GM04504 (cell line): ENCODE measurements around the gene RPRD2.
"Not testable (repeated sequence)": the region's sequence is repeated elsewhere in the genome, so short reads cannot be mapped to it uniquely, and the experiment has no call there.

Experiments used
- DNase-seq: peaks from one replicate; pipeline ENCODE4 v3.0.0-alpha.2; 2012; ENCODE audit warnings: low read depth

Gene RPRD2

DNA sequence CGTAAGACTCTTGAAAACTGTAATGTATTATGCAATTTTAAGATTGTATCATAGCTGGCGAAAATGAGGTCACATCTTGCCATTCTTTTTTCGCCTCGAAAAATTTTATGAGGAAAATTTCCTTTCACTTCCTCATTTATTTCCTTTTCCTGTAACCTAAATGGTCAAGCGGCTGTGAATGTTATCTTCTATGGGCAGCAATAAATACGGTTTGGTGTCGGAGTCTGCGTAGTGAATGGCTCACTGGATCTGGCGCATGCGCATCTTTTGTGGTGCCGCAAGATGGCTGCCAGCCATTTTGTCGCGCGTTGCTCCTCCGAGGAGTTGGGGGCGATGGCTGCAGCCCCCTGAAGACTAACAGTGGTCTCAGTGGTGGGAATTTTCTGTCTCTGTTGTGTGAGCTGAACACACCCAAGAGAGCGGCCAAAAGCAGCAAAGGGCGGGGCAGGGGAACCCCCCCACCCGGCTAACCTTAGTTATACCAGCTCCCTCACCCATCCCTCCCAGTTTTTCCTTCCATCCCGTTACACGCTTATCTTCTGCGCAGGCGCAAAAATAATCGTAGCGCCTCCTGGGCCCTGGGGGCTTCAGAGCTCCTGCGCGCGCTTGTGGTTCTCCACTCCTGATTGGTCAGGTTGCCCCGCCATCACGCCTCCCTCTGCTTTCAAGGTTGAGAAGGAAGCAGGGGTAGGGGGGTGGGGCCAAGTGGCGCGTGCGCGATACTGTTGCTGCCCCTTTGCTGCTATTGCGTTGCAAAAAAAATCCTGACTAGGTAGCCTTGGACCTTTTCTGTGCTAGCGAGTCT lies at the start of gene RPRD2:
Gene RPRD2, plus strand, starts transcription at position 722 of the 805 bp plus-strand sequence. CDS start 568 bp downstream, outside the sequence.
- peak; percentile 99 for DNase-seq

DNA sequence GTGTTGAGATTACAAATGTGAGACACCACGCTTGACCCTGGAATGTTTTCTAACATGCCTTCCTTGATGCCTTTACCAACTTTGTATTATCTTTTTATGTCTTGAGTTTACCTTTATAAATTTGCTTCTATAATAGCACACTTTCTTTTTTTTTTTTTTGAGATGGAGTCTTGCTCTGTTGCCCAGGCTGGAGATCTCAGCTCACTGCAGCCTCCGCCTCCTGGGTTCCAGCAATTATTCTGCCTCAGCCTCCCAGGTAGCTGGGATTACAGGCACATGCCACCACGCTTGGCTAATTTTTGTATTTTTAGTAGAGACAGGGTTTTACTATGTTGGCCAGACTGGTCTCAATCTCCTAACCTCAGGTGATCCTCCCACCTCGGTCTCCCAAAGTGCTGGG lies 49.3 kb upstream of the RPRD2 start:
- DNase-seq = not testable (repeated sequence)

DNA sequence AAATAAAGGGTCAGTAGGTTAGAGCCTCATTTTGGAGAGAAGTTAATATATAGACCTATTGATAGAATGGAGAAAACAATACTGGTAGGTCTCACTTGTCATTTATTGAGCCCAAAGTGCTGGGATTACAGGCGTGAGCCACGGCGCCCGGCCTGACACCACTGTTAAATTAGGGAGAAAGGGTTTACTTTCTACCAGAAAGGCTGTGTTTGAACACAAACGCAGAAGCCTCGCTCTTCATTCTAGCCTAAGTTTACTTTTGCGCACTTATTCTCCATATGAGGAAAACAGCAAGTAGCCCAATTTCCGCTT lies 43.3 kb upstream of the RPRD2 start:
- no peak for DNase-seq

DNA sequence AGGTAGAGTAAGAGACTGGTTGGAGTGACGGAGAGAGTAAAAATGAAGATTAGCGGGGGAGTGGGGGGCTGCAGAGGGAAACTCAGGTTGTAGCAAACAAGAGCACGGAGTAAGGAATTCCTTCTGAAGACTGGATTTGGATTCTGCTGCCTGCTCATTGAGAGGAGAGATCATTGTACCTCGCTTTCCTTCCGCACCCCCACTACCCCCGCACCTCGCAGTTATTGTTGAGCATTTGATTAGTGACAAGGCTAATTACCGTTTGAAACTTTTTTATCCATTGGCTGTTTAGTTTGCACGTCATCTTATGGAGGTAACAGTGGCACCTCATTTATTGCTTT lies 42.2 kb upstream of the RPRD2 start:
- no peak for DNase-seq

DNA sequence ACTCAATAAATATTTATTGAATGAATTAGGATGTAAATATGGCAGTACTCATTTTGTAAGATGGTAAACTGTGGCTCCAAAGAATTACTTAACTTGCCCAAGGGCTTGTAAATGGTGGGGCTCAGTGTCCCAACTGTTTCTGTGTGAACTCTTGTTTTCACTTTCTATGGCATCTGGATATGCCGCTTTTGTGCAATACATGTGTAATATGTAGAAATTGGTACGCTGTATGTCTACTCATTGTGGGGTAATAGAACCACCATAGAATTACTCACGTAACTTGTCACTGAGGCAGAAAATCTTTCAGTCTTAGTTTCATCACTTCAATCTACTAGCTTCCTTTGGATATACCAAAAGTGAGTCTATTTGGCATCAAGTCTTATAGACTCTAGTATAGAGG lies 41.6 kb upstream of the RPRD2 start:
- DNase-seq = peak; percentile 5

DNA sequence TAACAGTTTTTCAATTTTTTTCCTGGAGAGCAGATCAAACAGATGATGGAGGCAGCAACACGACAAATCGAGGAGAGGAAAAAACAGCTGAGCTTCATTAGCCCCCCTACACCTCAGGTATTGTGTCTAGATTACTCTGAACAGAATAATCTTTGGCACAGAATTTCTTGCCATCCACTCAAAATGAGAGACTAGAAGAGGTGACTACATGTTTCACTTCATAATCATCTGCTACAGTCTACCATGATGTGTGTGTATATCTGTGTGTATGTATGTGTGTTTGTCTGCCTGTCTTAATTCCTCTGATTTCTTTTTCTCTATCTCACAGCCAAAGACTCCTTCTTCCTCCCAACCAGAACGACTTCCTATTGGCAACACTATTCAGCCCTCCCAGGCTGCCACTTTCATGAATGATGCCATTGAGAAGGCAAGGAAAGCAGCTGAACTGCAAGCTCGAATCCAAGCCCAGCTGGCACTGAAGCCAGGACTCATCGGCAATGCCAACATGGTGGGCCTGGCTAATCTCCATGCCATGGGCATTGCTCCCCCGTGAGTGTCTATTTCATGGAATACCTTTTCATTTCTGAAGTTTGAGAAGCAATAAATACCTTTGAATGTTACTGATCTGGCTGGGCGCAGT lies 31.2 kb upstream of the RPRD2 start:
- no peak for DNase-seq

DNA sequence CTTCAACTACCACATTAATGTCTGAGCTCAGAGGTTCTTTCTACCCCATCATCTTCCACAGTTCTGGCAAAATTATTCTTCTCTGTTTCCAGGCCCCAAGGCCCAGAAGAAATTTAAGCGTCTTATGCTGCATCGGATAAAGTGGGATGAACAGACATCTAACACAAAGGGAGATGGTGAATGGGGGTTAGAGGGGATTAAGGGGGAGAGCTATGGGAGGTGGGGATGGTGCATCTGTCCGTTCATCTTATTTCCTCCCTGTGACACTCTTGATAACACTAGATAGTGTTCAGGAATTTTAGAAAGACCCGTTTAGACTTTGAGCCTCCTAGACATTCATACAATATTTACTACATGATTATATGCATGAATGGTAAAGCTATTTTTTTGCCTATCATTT lies 17.6 kb upstream of the RPRD2 start:
- no peak for DNase-seq

DNA sequence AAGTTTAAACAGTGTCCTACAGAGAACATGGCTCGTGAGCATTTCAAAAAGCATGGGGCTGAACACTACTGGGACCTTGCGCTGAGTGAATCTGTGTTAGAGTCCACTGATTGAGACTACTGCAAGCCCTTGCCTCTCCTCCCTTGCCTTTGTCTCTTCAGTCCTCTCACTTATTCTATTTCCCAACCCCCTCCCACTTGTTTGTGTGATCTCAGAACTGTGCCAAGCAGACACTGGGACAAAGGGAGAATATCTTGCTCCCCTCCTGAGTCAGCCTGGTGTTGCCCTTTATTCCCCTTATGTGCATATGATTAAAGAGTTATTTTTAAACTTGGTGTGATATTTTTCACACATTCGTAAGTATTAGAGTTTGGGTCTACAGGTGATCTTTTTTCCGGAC lies 11.1 kb upstream of the RPRD2 start:
- no peak for DNase-seq

DNA sequence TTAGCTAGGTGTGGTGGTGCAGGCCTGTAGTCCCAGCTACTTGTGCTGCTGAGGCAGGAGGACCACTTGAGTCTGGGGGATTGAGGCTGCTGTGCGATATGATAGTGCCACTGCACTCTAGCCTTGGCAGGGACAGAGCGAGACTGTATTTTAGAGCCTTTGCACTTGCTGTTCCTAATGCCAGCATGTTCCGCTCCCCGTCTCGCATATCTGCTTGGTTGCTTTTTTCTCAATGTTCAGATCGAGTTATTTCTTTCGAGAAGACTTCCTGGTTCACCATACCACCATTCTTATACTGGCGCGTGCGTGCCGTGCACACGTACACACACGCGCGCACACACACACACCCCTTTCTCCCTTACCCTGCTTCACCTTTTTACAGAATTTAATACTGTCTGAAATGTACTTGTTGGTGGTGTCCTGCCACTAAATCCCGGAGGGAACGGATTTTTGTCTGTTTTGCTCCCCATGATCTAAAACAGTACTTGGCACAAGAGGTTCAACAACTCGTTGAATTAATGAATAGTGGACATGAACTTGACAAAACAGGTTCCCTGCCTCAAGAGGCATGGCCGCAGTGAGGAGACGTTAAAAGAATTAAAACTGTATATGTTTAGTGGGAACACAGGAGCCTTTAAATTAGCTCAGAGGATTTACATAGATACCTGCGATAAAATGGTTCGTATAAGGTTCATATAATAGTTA lies 1.1 kb upstream of the RPRD2 start:
- no peak for DNase-seq

DNA sequence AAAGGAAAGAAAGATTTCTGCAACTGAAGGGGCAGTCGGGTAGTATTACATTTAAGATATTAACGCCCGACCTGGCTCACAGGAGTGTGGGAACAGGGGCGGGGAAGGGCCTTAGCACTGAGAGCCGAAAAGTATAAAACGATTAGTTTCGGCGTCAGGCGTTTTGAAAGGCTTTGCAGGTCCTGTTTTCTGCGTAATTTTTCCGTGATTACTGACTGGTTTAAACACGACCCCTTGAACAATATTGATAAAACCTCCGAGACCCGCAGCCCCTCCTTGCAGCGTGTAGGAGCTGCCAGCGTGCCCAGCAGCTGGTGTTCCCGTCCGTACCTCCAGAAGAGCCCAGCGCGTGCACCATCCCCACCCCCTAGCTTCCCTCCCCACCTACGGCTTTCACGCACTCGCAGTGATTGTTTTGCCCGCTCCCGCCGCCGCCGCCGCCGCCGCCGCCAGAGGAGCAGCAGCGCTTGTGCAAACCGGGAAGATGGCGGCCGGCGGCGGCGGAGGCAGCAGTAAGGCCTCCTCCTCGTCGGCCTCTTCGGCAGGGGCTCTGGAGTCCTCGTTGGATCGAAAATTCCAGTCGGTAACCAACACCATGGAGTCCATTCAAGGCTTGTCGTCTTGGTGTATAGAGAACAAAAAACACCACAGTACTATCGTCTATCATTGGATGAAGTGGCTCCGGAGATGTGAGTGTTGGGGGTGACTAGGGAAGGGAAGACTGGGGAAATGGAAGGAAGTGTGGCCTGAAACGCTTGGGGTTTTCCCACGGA lies 470 bp downstream of the RPRD2 start:
- DNase-seq = peak; percentile 35

DNA sequence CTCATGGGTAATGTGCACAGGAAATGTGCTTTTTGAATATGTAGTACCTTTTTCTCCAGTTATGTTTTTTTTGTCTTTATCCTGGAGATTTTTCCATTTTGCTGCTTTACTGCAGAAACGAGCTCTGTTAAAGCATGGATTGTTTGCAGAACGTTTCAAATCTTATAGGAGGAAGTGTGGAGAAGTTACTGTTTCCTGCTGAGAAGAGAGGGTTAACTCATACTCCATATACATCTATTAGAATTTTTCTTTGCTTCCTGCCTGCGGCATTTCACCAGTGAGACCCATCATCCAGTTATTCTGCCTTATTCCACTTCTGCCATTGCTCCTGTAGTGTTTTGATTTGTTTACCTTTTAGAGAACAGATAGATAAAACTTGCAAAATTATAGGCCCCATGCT lies 2.0 kb downstream of the RPRD2 start:
- no peak for DNase-seq

DNA sequence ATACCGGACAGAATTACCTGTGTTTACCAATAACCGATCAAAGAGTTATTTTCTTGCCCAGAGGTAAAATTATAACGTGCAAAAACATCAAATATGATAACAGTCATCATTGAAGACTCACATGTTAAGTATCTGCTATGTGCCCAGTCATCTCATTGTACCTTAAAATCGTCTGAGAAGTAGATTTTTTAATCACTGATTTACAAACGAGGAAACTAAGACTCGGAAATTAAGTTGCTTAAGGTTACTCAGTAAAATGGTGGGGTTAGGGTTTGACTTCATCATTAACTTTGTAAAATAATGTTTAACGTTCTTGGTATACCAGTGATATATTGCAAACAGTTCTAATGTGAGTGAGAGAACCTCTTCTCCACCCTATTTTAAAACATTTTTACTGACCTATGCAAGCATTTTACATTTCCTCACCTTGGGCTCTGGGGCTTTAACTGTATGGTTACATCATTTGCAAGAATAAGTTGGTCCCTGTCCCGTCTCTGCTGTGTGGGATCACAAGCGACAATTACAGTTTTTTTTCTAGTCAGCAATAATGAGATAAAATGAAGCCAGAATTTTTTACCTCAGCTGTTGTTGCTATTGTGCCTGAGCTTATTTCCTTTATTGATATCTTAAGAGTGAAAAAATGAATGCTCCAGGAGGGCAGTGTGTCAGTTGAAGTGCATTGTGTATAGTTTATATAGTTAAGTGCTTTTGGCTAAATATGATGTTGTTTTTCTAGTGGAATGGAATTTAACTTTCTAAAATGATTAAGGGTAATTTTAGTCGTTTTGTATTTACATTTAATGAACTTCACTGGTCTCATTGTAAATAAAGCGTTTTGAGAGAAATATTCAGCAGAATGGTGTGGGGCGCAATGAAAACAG lies 2.7 kb downstream of the RPRD2 start:
- DNase-seq = no peak

DNA sequence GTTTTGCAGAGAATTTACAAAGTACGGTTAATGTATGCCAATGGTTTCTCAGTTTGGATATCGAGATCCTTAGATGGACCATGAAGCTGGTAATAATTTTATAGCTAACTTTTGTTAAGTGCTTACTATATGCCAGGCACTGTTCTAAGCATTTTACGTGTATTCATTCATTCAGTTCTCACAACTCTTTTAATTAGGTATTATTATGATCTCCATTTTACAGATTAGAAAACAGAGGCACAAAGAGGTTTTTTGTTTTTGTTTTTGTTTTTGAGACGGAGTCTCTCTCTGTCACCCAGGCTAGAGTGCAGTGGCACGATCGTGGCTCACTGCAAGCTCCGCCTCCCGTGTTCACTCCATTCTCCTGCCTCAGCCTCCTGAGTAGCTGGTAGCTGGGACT lies 7.2 kb downstream of the RPRD2 start:
- DNase-seq = no peak

DNA sequence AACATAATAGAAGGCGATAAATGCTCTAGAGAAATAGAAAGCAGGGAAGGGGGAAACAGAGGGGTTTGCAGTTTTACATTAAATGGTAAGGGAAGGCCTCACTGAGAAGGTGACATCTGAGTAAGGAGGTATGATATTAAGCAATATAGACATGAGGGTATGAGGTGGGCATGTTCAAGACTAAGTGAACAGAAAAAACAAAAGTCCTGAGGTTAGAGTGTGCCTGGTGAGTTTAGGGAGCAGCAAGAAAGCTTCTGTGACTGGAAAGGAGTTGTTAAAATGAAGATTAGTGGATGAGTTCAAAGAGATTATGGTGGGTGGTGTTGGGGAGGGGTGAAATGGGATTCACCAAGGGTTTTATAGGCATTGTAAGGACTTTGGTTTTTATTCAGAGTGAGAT lies 8.6 kb downstream of the RPRD2 start:
- no peak for DNase-seq

DNA sequence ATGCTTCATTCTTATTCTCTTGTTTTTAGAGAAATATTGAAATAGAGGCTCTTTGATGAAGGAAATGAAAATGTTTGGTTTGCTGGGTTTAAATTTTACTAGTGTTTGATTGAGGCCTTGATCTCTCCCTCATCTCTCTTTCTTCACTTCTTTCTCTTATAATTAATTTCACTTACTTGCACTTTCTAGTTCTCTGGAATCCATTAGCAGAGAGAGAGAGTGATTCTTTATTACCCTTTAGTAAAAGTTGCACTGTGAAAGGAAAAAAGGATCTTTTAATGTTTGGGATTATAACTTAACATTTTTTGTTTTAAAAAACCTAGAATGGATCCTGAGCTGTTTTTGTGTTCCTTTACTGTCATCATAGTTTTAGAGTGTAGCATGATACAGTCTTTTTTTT lies 12.2 kb downstream of the RPRD2 start:
- DNase-seq = no peak

DNA sequence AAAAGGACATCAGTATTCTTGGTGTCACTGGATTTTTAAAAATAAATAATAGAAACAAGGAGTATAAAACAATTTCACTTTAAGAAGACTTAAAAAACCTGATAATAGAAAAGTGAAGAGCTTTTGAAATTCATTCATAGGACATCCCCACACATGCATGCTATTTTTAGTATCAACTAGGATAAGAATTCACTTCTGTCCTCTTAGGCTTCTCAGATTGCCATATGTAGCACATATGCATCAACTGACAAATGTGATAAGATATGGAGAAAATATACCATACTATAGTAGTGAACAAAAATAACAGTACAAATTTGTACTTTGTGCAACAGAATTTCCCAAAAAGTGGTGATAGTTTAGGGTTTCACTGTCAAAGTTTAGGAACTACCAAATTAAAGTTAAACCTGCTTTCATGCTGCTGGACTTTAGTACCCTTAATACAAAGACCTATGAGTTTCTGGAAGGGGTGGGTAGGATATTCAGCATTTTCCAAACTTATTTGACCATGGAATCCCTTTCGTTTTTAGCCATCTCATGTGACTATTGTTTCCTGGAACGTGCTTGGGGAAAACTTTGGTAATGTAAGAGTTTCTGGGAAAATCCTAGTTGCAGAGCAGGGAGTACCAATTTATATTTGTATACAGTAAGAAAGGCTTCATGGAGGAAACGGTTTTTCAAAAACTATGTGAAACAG lies 19.8 kb downstream of the RPRD2 start:
- no peak for DNase-seq

DNA sequence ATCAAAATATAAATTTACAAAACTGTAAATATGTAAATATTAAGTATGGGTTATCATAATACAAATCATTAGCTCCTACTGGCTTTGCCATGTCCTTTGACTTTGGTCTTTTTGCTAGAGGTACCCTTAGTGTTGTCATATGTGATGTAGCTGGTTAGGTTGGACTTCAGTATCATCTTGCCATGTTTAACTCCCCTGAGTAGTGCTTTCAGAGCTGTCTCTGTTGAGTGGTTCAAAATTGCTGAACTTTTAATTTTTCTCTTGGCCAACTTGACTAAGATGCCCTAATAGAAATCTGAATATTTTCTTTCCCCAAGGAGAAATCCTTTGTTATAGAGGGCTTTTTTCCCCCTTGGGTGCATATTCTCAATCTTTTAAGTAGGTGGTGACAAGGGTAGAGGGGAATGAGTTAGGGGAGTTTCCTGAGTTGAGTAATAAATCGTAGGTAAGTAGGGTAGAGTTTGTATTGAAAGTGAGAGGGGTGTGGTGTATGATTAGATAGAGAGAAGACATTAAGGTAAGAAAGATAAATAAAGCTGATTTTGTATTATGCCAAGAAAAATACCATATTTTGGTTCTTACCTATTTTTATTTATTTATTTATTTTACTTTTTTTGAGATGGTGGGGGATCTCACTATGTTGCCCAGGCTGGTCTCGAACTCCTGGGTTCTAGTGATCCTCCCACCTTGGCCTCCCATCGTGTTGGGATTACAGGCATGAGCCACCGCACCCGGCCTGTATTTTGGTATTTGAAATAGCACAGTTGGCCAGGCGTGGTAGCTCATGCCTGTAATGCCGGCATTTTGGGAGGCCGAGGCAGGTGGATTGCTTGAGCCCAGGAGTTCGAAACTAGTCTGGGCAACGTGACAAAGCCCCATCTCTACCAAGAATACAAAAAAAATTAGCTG lies 21.8 kb downstream of the RPRD2 start:
- DNase-seq = no peak

DNA sequence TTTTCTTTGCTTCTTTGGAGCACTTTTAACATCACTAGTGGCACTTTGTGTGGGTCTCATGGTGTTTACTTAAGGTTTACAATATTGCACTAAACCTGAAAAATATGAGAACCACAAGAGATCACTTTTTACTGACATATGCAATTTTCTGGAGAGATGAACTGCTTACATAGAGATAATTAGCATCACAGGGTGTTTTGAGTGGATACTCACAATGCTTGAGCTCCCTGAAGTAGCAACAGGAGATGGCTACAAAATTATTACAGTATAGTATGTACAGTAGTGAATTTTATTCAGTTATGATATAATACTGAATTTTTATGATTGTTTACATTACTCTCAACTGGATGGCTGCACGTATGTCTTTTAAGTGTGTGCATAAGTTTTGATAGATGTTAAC lies 22.6 kb downstream of the RPRD2 start:
- no peak for DNase-seq

DNA sequence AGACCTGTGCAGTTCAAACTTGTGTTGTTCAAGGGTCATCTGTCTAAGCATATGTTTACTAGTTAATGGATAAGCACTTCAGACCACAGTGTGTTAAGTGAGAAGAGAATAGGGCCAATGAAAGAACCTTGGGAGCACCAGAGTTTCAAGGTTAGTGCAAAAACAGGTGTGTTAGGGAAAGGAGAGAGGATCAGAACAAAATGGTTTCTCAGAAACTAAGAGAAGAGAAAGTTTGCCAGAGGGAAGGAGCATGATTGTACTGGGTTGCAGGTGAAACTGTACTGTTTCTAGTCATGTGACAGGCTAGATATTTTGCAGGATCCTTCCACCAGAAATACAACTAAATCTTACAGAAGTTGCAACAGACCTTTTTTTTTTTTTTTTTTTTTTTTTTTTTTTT lies 23.3 kb downstream of the RPRD2 start:
- DNase-seq = no peak

DNA sequence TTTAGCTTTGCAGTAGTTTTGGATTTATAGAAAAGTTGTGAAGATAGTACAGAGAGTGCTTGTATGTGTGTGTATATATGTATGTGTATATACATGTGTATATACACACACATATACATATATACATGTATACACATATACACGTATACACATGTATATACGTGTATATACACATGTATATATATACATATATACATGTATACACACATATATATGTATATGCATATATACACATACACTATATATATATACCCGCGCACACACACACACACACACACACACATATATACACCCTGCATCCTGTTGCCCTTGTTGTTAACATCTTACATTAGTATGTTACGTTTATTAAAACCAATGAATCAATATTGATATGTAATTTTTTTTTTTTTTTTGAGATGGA lies 24.3 kb downstream of the RPRD2 start:
- no peak for DNase-seq
